Measurements from ENCODE around the gene DNAH17. TPM values are rescaled to one million over a fixed set of nuclear protein-coding genes. Genes with fewer than 3 reads are reported as not detected.

DNAH17 gene
- total and polyA plus RNA-seq, 2 of the 8 experiments (the other 6 are each of a cell fraction or from before 2014, with no cell fraction given) = 0.14 to 0.67 TPM

DNA sequence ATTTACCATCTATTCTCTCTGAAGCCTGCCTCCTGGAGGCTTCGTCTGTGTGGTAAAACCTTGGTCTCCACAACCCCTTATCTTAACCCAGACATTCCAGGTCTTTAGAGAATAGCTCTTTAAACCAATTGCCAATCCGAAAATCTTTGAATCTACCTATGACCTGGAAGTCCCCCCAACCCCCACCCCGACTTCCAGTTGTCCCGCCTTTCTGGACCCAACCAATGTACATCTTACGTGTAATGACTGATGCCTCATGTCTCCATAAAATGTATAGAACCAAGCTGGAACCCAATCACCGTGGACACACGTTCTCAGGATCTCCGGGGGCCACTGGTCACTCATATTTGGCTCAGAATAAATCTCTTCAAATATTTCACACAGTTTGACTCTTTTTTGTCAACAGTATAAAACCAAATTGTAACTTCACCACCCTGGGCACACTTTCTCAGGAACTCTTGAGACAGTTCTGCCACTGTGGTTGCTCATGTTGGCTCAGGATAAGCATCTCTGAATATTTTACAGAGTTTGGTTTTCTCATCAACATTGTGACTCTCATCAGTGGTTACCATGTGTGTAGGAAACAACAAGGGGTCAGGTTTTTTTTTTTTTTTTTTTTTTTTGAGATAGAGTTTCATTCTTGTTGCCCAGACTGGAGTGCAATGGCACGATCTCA is 18.1 kb upstream of the DNAH17 start:
- Histone ChIP-seq H2BK15ac (ENCODE audit: low read length) (no peak overlapping the region), H3K27me3 (replicated peaks in 1 of 4; ENCODE audit: control insufficient read depth in 3 of 4, extremely low read depth in 1 of 4, insufficient read depth in 3 of 4, low read length in 3 of 4) (no peaks in the 10 kb centered on the region), H3K9ac (replicated peaks in 1 of 4; ENCODE audit: extremely low read depth in 1 of 4, low read depth in 3 of 4, low read length in 3 of 4) (no peak overlapping the region), H2AFZ (ENCODE audit: low read length) (no peak overlapping the region), H3K36me3 (ENCODE audit: control insufficient read depth in 2 of 4, insufficient read depth in 4 of 4, low read length in 3 of 4) (no peaks in the 10 kb centered on the region), H3K23me2 (ENCODE audit: low read depth, low read length) (no peaks in the 10 kb centered on the region), H3K14ac (ENCODE audit: insufficient read length) (no peak overlapping the region), H2BK120ac (replicated peaks; ENCODE audit: low read depth, low read length) (no peak overlapping the region), H4K91ac (replicated peaks; ENCODE audit: insufficient read length, low read length) (no peak overlapping the region), H3K4me2 (ENCODE audit: insufficient read depth in 1 of 2, low read depth in 2 of 2, low read length in 2 of 2) (no peak overlapping the region), H3K9me3 (ENCODE audit: insufficient read depth in 2 of 2, low read depth in 1 of 2, low read length in 1 of 2) (no peaks in the 10 kb centered on the region), H3K79me2 (ENCODE audit: control insufficient read depth in 1 of 2, insufficient read depth in 2 of 2, low read length in 2 of 2) (no peaks in the 10 kb centered on the region), H3K23ac (ENCODE audit: insufficient read length) (no peak overlapping the region), H3K4ac (replicated peaks; ENCODE audit: insufficient read length, low read depth, low read length) (no peak overlapping the region), H2AK5ac (ENCODE audit: low read depth, low read length) (no peak overlapping the region), H3K56ac (replicated peaks; ENCODE audit: insufficient read length, low read depth, low read length) (no peak overlapping the region), H2BK12ac (ENCODE audit: low read depth, low read length) (no peak overlapping the region), H3K4me1 (replicated peaks in 1 of 4; ENCODE audit: control insufficient read depth in 3 of 4, insufficient read depth in 4 of 4, low read length in 3 of 4) (peaks cover 3 to 7% (median 6%) of the 10 kb centered on the region in 4 experiments), H3K4me3 (ENCODE audit: extremely low read depth in 1 of 4, insufficient read depth in 2 of 4, low read depth in 3 of 4, low read length in 4 of 4) (no peak overlapping the region), H4K20me1 (replicated peaks in 1 of 2; ENCODE audit: control insufficient read depth in 1 of 2, insufficient read depth in 2 of 2, low read length in 2 of 2) (no peaks in the 10 kb centered on the region), H4K5ac (ENCODE audit: insufficient read length, low read depth, low read length) (no peak overlapping the region), H2BK20ac (ENCODE audit: low read length) (no peak overlapping the region), H3K18ac (ENCODE audit: extremely low read depth, low read length) (no peak overlapping the region), H3K27ac (ENCODE audit: low read depth, low read length) (no peak overlapping the region), H3K79me1 (ENCODE audit: low read depth, low read length) (no peaks in the 10 kb centered on the region), H2BK5ac (ENCODE audit: low read depth, low read length) (no peak overlapping the region), H4K8ac (ENCODE audit: extremely low read depth, insufficient read depth, low read length) (no peak overlapping the region)
- TF ChIP-seq, protein P1, sequence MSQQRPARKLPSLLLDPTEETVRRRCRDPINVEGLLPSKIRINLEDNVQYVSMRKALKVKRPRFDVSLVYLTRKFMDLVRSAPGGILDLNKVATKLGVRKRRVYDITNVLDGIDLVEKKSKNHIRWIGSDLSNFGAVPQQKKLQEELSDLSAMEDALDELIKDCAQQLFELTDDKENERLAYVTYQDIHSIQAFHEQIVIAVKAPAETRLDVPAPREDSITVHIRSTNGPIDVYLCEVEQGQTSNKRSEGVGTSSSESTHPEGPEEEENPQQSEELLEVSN (IDR thresholded peaks at IDR 0.05) = no peak
- DNase-seq (ENCODE audit: low read depth in 1 of 2, low spot score in 2 of 2) (no peak), FAIRE-seq (no peak)
- CTCF ChIA-PET (ENCODE audit: partially characterized antibody) = interaction anchor here (0.8 to 1.7 kb wide), 3 partner anchors 9 to 113 kb away, joined by 3 to 5 read pairs (median 4); no protein-coding TSS in a partner anchor
- WGBS, 2 experiments (ENCODE audit: extremely low coverage in 1 of 2, insufficient coverage in 1 of 2, insufficient read length in 1 of 2, insufficient replicate concordance in 2 of 2, low coverage in 1 of 2, low lambda C conversion rate in 2 of 2, missing lambda C conversion rate in 1 of 2) = 87% methylated on average over 9 of the region's 9 CpGs; no CpG with 5 or more reads in 1 of the 2 experiments
- POLR2A ChIA-PET (ENCODE audit: partially characterized antibody) = no interaction called here
